ENCODE data around the gene WFDC12. TPM values are rescaled to one million over a fixed set of nuclear protein-coding genes. Genes with fewer than 3 reads are reported as not detected.

WFDC12 gene
- total RNA-seq (ENCODE audit: low replicate concordance): not detected in 2 replicates
- long read RNA-seq: 0 reads

GRCh38 chr20:45124365-45124764, at the start of gene WFDC12:
TSS of gene WFDC12 (minus strand) at chr20:45124465. CDS start at chr20:45124447, 18 bp downstream.
- no peak for TF ChIP-seq CTCF (conservative IDR thresholded peaks at IDR 0.05)
- Mint-ChIP-seq H3K36me3 (no peaks in the 10 kb centered on the region), H3K4me1 (ENCODE audit: unreplicated experiment) (no peaks in the 10 kb centered on the region), H3K9me3 (no peaks in the 10 kb centered on the region), H3K27me3 (peaks cover 28% of the 10 kb centered on the region), H3K4me3 (no peak within 1 kb of the TSS), H3K27ac (no peak within 1 kb of the TSS)
- DNase-seq (ENCODE audit: extremely low spot score, unreplicated experiment): no peak

- DNase-seq (ENCODE audit: extremely low spot score, unreplicated experiment): no peak
- H3K36me3 Mint-ChIP-seq: no peaks in the 10 kb centered on the region
- no peak overlapping the region for H3K27ac Mint-ChIP-seq
- peaks cover 16% of the 10 kb centered on the region for H3K27me3 Mint-ChIP-seq
- TF ChIP-seq CTCF (conservative IDR thresholded peaks at IDR 0.05): no peak
- H3K9me3 Mint-ChIP-seq: no peaks in the 10 kb centered on the region
- no peak overlapping the region for H3K4me3 Mint-ChIP-seq
- H3K4me1 Mint-ChIP-seq (ENCODE audit: unreplicated experiment): peaks cover 7% of the 10 kb centered on the region
Measured at GRCh38 chr20:45173522-45173921, 49.3 kb upstream of the WFDC12 start.

- Mint-ChIP-seq H3K4me1 (ENCODE audit: unreplicated experiment) (no peaks in the 10 kb centered on the region), H3K27me3 (peaks cover 28% of the 10 kb centered on the region), H3K36me3 (no peaks in the 10 kb centered on the region), H3K27ac (no peak overlapping the region), H3K9me3 (peaks cover 9% of the 10 kb centered on the region), H3K4me3 (no peak overlapping the region)
- DNase-seq (ENCODE audit: extremely low spot score, unreplicated experiment): no peak
- no peak for TF ChIP-seq CTCF (conservative IDR thresholded peaks at IDR 0.05)
Measured at GRCh38 chr20:45164906-45165305, 40.6 kb upstream of the WFDC12 start.

- Mint-ChIP-seq H3K4me1 (ENCODE audit: unreplicated experiment) (no peaks in the 10 kb centered on the region), H3K27me3 (peaks cover 30% of the 10 kb centered on the region)
Measured at GRCh38 chr20:45163083-45163803, 39.0 kb upstream of the WFDC12 start.

GRCh38 chr20:45157962-45158361, 33.7 kb upstream of the WFDC12 start:
- DNase-seq (ENCODE audit: extremely low spot score, unreplicated experiment): no peak
- H3K36me3 Mint-ChIP-seq: no peaks in the 10 kb centered on the region
- H3K4me1 Mint-ChIP-seq (ENCODE audit: unreplicated experiment): no peaks in the 10 kb centered on the region
- no peak overlapping the region for H3K4me3 Mint-ChIP-seq
- no peak for TF ChIP-seq CTCF (conservative IDR thresholded peaks at IDR 0.05)
- peaks cover 14% of the 10 kb centered on the region for H3K9me3 Mint-ChIP-seq
- H3K27ac Mint-ChIP-seq: no peak overlapping the region
- peaks cover 23% of the 10 kb centered on the region for H3K27me3 Mint-ChIP-seq

More at GRCh38 chr20:45163083-45163803, 39.0 kb upstream of the WFDC12 start:
- Mint-ChIP-seq H3K27ac (no peak overlapping the region), H3K4me3 (no peak overlapping the region), H3K36me3 (no peaks in the 10 kb centered on the region), H3K9me3 (peaks cover 9% of the 10 kb centered on the region)
- no peak for TF ChIP-seq CTCF (conservative IDR thresholded peaks at IDR 0.05)
- no peak for DNase-seq (ENCODE audit: extremely low spot score, unreplicated experiment)
